ENCODE measurements around the gene PNKP.

The PNKP gene

DNA sequence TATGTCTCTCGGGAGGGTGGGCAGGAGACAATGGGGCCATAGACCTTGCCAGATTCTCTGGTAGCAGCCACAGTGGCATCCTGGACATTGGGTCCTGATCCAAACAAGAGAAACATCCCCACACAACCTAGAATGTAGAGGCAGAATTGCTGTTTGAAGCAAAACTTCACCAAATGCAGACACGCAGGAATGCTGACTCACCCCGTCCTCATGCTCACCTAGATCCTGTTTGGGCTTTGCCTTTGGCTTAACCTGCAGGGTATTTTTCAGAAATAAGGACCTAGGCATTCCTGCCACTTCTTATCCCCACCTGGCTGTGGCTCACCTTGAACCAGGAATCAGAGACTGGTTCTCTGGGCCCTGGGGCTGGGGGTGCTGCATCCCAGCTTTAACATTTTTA lies 17.4 kb upstream of the PNKP start:
- no CpG with 5 or more reads among the region's 3 CpGs for WGBS, 2 donors (ENCODE audit: extremely low coverage in 2 of 2, insufficient read length in 2 of 2, insufficient replicate concordance in 1 of 2)
- Histone ChIP-seq H3K9ac (ENCODE audit: low read depth, low read length, poor library complexity) (no peak overlapping the region), H2AFZ (ENCODE audit: low read length) (no peak overlapping the region), H3K14ac (ENCODE audit: low read length) (no peak overlapping the region), H2BK15ac (ENCODE audit: low read length) (no peak overlapping the region), H4K8ac (ENCODE audit: low read depth, low read length) (no peak overlapping the region), H3K4me1 (ENCODE audit: control insufficient read depth in 2 of 2, insufficient read depth in 1 of 2, low read depth in 1 of 2, low read length in 2 of 2) (no peaks in the 10 kb centered on the region), H3K9me3 (replicated peaks in 1 of 2; ENCODE audit: control insufficient read depth in 2 of 2, insufficient read depth in 1 of 2, low read depth in 1 of 2, low read length in 2 of 2) (peaks cover 12 to 14% of the 10 kb centered on the region in 2 donors), H3K4ac (ENCODE audit: low read length) (no peak overlapping the region), H3K36me3 (replicated peaks in 1 of 2; ENCODE audit: control insufficient read depth in 2 of 2, insufficient read depth in 2 of 2, low read length in 2 of 2) (peaks cover 57 to 59% of the 10 kb centered on the region in 2 donors), H3K23ac (ENCODE audit: low read depth, low read length, poor library complexity) (no peak overlapping the region), H2BK5ac (ENCODE audit: low read length) (no peak overlapping the region), H3K27me3 (ENCODE audit: control insufficient read depth in 3 of 3, insufficient read depth in 3 of 3, low read depth in 1 of 3, low read length in 3 of 3) (peaks cover 0 to 6% (median 0%) of the 10 kb centered on the region in 3 experiments), H3K18ac (ENCODE audit: low read length) (no peak overlapping the region), H3K79me1 (ENCODE audit: low read depth, low read length) (peaks cover 8% of the 10 kb centered on the region), H2AK5ac (ENCODE audit: low read depth, low read length) (no peak overlapping the region), H3K27ac (replicated peaks; ENCODE audit: low read length) (no peak overlapping the region), H2BK120ac (ENCODE audit: low read depth, low read length) (no peak overlapping the region), H3K4me2 (ENCODE audit: insufficient read depth, low read length, poor library complexity, severe bottlenecking) (no peak overlapping the region), H4K91ac (ENCODE audit: low read depth, low read length, poor library complexity) (no peak overlapping the region), H2BK12ac (ENCODE audit: low read length) (no peak overlapping the region), H3K4me3 (ENCODE audit: low read length in 2 of 2) (no peak overlapping the region)
- no peak for DNase-seq (ENCODE audit: low spot score)

DNA sequence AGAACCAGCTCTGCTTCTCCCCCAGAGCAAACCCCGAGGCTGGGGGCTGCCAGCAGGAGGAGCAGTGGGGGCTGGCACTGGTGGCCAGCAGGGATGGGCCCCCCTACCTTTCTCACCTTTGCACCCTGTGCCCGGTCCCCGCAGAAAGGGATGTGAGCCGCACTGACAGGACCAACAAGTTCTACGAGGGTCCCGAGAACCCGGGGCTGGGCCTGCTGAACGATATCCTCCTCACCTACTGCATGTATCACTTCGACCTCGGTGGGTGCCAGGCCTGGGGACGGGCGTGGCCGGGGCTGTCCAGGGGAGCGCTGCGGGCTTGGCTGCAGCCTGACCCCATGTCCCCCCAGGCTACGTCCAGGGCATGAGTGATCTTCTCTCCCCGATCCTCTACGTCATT lies 16.7 kb upstream of the PNKP start:
- no peak overlapping the region for H2BK12ac ChIP-seq (ENCODE audit: low read length)
- no peak overlapping the region for H3K9ac ChIP-seq (ENCODE audit: low read depth, low read length, poor library complexity)
- no peak overlapping the region for H3K4ac ChIP-seq (ENCODE audit: low read length)
- no peak overlapping the region for H2BK5ac ChIP-seq (ENCODE audit: low read length)
- peaks cover 9% of the 10 kb centered on the region for H3K79me1 ChIP-seq (ENCODE audit: low read depth, low read length)
- peaks cover 7 to 14% of the 10 kb centered on the region in 2 donors for H3K9me3 ChIP-seq (replicated peaks in 1 of 2; ENCODE audit: control insufficient read depth in 2 of 2, insufficient read depth in 1 of 2, low read depth in 1 of 2, low read length in 2 of 2)
- no peak overlapping the region for H3K4me3 ChIP-seq (ENCODE audit: low read length in 2 of 2)
- peaks cover 62 to 64% of the 10 kb centered on the region in 2 donors for H3K36me3 ChIP-seq (replicated peaks in 1 of 2; ENCODE audit: control insufficient read depth in 2 of 2, insufficient read depth in 2 of 2, low read length in 2 of 2)
- no peak overlapping the region for H3K4me2 ChIP-seq (ENCODE audit: insufficient read depth, low read length, poor library complexity, severe bottlenecking)
- H3K27me3 ChIP-seq (ENCODE audit: control insufficient read depth in 3 of 3, insufficient read depth in 3 of 3, low read depth in 1 of 3, low read length in 3 of 3), result peaks cover 0 to under 1% (median 0%) of the 10 kb centered on the region in 3 experiments
- no peak overlapping the region for H3K18ac ChIP-seq (ENCODE audit: low read length)
- no peak overlapping the region for H4K8ac ChIP-seq (ENCODE audit: low read depth, low read length)
- H2BK15ac ChIP-seq (ENCODE audit: low read length), result no peak overlapping the region
- H3K23ac ChIP-seq (ENCODE audit: low read depth, low read length, poor library complexity), result no peak overlapping the region
- no peaks in the 10 kb centered on the region for H3K4me1 ChIP-seq (ENCODE audit: control insufficient read depth in 2 of 2, insufficient read depth in 1 of 2, low read depth in 1 of 2, low read length in 2 of 2)
- no peak overlapping the region for H4K91ac ChIP-seq (ENCODE audit: low read depth, low read length, poor library complexity)
- H2AK5ac ChIP-seq (ENCODE audit: low read depth, low read length), result no peak overlapping the region
- H3K27ac ChIP-seq (replicated peaks; ENCODE audit: low read length), result no peak overlapping the region
- no peak overlapping the region for H3K14ac ChIP-seq (ENCODE audit: low read length)
- WGBS, 2 donors (ENCODE audit: extremely low coverage in 2 of 2, insufficient read length in 2 of 2, insufficient replicate concordance in 1 of 2), result no CpG with 5 or more reads among the region's 18 CpGs
- no peak overlapping the region for H2AFZ ChIP-seq (ENCODE audit: low read length)
- DNase-seq (ENCODE audit: low spot score), result no peak
- no peak overlapping the region for H2BK120ac ChIP-seq (ENCODE audit: low read depth, low read length)

DNA sequence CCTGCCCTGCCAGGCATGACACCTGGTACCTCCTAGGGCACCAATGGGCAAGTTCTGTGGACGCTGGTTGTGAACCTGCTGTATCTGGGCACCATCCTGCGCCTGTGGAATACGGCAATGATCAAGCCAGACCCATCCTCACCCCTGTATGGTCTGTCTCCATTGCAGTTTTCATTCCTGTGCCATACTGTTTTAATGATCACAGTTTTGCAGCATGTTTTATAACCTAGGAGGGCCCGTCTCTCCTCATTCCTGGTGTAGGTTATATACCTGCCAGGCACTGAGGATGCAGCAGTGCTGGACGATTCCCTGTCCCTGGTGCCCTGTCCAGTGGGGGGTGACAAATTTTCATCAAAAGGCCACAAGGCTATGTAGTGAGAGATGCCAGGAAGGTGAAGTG lies 15.7 kb upstream of the PNKP start:
- Histone ChIP-seq H4K8ac (ENCODE audit: low read depth, low read length) (peak overlapping the region; percentile 23), H2AK5ac (ENCODE audit: low read depth, low read length) (peak overlapping the region; percentile 36), H3K9ac (ENCODE audit: low read depth, low read length, poor library complexity) (no peak overlapping the region), H3K18ac (ENCODE audit: low read length) (no peak overlapping the region), H3K27ac (replicated peaks; ENCODE audit: low read length) (no peak overlapping the region), H4K91ac (ENCODE audit: low read depth, low read length, poor library complexity) (no peak overlapping the region), H2BK5ac (ENCODE audit: low read length) (no peak overlapping the region), H2BK120ac (ENCODE audit: low read depth, low read length) (no peak overlapping the region), H3K9me3 (replicated peaks in 1 of 2; ENCODE audit: control insufficient read depth in 2 of 2, insufficient read depth in 1 of 2, low read depth in 1 of 2, low read length in 2 of 2) (peaks cover 7 to 14% of the 10 kb centered on the region in 2 donors), H3K4me2 (ENCODE audit: insufficient read depth, low read length, poor library complexity, severe bottlenecking) (no peak overlapping the region), H3K4me1 (ENCODE audit: control insufficient read depth in 2 of 2, insufficient read depth in 1 of 2, low read depth in 1 of 2, low read length in 2 of 2) (peaks cover 4 to 7% of the 10 kb centered on the region in 2 donors), H3K79me1 (ENCODE audit: low read depth, low read length) (peaks cover 13% of the 10 kb centered on the region), H3K27me3 (ENCODE audit: control insufficient read depth in 3 of 3, insufficient read depth in 3 of 3, low read depth in 1 of 3, low read length in 3 of 3) (no peaks in the 10 kb centered on the region), H2BK15ac (ENCODE audit: low read length) (no peak overlapping the region), H3K4me3 (ENCODE audit: low read length in 2 of 2) (no peak overlapping the region), H3K4ac (ENCODE audit: low read length) (no peak overlapping the region), H3K14ac (ENCODE audit: low read length) (no peak overlapping the region), H2BK12ac (ENCODE audit: low read length) (no peak overlapping the region), H2AFZ (ENCODE audit: low read length) (no peak overlapping the region), H3K36me3 (replicated peaks in 1 of 2; ENCODE audit: control insufficient read depth in 2 of 2, insufficient read depth in 2 of 2, low read length in 2 of 2) (peaks cover 65 to 69% of the 10 kb centered on the region in 2 donors), H3K23ac (ENCODE audit: low read depth, low read length, poor library complexity) (no peak overlapping the region)
- no CpG with 5 or more reads among the region's 5 CpGs for WGBS, 2 donors (ENCODE audit: extremely low coverage in 2 of 2, insufficient read length in 2 of 2, insufficient replicate concordance in 1 of 2)
- DNase-seq (ENCODE audit: low spot score), result no peak

DNA sequence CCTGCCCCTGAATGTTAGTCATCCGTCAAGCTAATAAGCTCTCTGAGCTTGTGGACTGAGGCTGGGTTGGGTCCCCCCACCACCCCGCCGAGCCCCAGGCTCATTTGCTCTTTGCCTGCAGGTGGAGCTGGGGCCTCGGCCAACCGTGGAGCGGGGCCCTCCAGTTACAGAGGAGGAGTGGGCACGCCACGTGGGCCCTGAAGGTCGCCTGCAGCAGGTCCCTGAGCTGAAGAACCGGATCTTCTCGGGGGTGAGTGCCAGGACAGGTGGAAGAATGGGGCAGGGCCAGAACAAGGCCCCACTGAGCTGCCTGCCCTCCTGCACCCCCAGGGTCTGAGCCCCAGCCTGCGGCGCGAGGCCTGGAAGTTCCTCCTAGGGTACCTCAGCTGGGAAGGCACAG lies 15.3 kb upstream of the PNKP start:
- H3K27ac ChIP-seq (replicated peaks; ENCODE audit: low read length), result no peak overlapping the region
- H2AK5ac ChIP-seq (ENCODE audit: low read depth, low read length), result peak overlapping the region; percentile 36
- no peak overlapping the region for H3K4me3 ChIP-seq (ENCODE audit: low read length in 2 of 2)
- H3K4me1 ChIP-seq (ENCODE audit: control insufficient read depth in 2 of 2, insufficient read depth in 1 of 2, low read depth in 1 of 2, low read length in 2 of 2), result peaks cover 5 to 7% of the 10 kb centered on the region in 2 donors
- H3K23ac ChIP-seq (ENCODE audit: low read depth, low read length, poor library complexity), result no peak overlapping the region
- H3K36me3 ChIP-seq (replicated peaks in 1 of 2; ENCODE audit: control insufficient read depth in 2 of 2, insufficient read depth in 2 of 2, low read length in 2 of 2), result peaks cover 65 to 69% of the 10 kb centered on the region in 2 donors
- no peak overlapping the region for H3K4ac ChIP-seq (ENCODE audit: low read length)
- peaks cover 7 to 14% of the 10 kb centered on the region in 2 donors for H3K9me3 ChIP-seq (replicated peaks in 1 of 2; ENCODE audit: control insufficient read depth in 2 of 2, insufficient read depth in 1 of 2, low read depth in 1 of 2, low read length in 2 of 2)
- no peak overlapping the region for H3K14ac ChIP-seq (ENCODE audit: low read length)
- no peak overlapping the region for H3K18ac ChIP-seq (ENCODE audit: low read length)
- no peak overlapping the region for H2BK15ac ChIP-seq (ENCODE audit: low read length)
- no peak overlapping the region for H4K91ac ChIP-seq (ENCODE audit: low read depth, low read length, poor library complexity)
- no CpG with 5 or more reads among the region's 14 CpGs for WGBS, 2 donors (ENCODE audit: extremely low coverage in 2 of 2, insufficient read length in 2 of 2, insufficient replicate concordance in 1 of 2)
- no peaks in the 10 kb centered on the region for H3K27me3 ChIP-seq (ENCODE audit: control insufficient read depth in 3 of 3, insufficient read depth in 3 of 3, low read depth in 1 of 3, low read length in 3 of 3)
- no peak overlapping the region for H2BK120ac ChIP-seq (ENCODE audit: low read depth, low read length)
- H2AFZ ChIP-seq (ENCODE audit: low read length), result no peak overlapping the region
- H3K4me2 ChIP-seq (ENCODE audit: insufficient read depth, low read length, poor library complexity, severe bottlenecking), result no peak overlapping the region
- no peak overlapping the region for H3K9ac ChIP-seq (ENCODE audit: low read depth, low read length, poor library complexity)
- H2BK5ac ChIP-seq (ENCODE audit: low read length), result no peak overlapping the region
- H2BK12ac ChIP-seq (ENCODE audit: low read length), result no peak overlapping the region
- H4K8ac ChIP-seq (ENCODE audit: low read depth, low read length), result peak overlapping the region; percentile 23
- peaks cover 13% of the 10 kb centered on the region for H3K79me1 ChIP-seq (ENCODE audit: low read depth, low read length)
- DNase-seq (ENCODE audit: low spot score), result no peak

Data from neuronal stem cell (in vitro differentiated cells).